HG03060 (cell line): ENCODE measurements around the gene CC2D2B.
"Not testable (repeated sequence)": the region's sequence is repeated elsewhere in the genome, so short reads cannot be mapped to it uniquely, and the experiment has no call there.

Source experiments
- ATAC-seq: cut with Tn5 transposase; IDR thresholded peaks from one replicate; pipeline ENCODE4 v1.9.1; 2021; ENCODE audit warnings: low read depth, moderate number of reproducible peaks; ENCODE audit not compliant: unreplicated experiment

The CC2D2B gene

GRCh38 chr10:95907456-95908253, at the start of gene CC2D2B:
TSS of gene CC2D2B (plus strand) at chr10:95907975. CDS start at chr10:95911324, 3,349 bp downstream.
- ATAC-seq: no peak

GRCh38 chr10:95860166-95860940, 47.4 kb upstream of the CC2D2B start:
- ATAC-seq: no peak

GRCh38 chr10:95861386-95861785, 46.4 kb upstream of the CC2D2B start:
- ATAC-seq: no peak

- peak; percentile 93 for ATAC-seq
Measured at GRCh38 chr10:95864906-95865813, 42.6 kb upstream of the CC2D2B start.

- no peak for ATAC-seq
Measured at GRCh38 chr10:95865814-95866466, 41.8 kb upstream of the CC2D2B start.

- no peak for ATAC-seq
Measured at GRCh38 chr10:95866467-95866842, 41.3 kb upstream of the CC2D2B start.

GRCh38 chr10:95867866-95868265, 39.9 kb upstream of the CC2D2B start:
- no peak for ATAC-seq

- ATAC-seq: no peak
Measured at GRCh38 chr10:95872158-95872711, 35.5 kb upstream of the CC2D2B start.

GRCh38 chr10:95873139-95873538, 34.6 kb upstream of the CC2D2B start:
- ATAC-seq: no peak

- no peak for ATAC-seq
Measured at GRCh38 chr10:95873651-95874050, 34.1 kb upstream of the CC2D2B start.

GRCh38 chr10:95874783-95875182, 33.0 kb upstream of the CC2D2B start:
- not testable (repeated sequence) for ATAC-seq

GRCh38 chr10:95876756-95877155, 31.0 kb upstream of the CC2D2B start:
- ATAC-seq: no peak

GRCh38 chr10:95877881-95878280, 29.9 kb upstream of the CC2D2B start:
- no peak for ATAC-seq

GRCh38 chr10:95880704-95881103, 27.1 kb upstream of the CC2D2B start:
- ATAC-seq: no peak

GRCh38 chr10:95881316-95881715, 26.5 kb upstream of the CC2D2B start:
- ATAC-seq: no peak

GRCh38 chr10:95889830-95890229, 17.9 kb upstream of the CC2D2B start:
- ATAC-seq: no peak

GRCh38 chr10:95896071-95896850, 11.5 kb upstream of the CC2D2B start:
- no peak for ATAC-seq

GRCh38 chr10:95905897-95906580, 1.7 kb upstream of the CC2D2B start:
- ATAC-seq: not testable (repeated sequence)
